HepG2 (cell line): ENCODE measurements around the gene RGS19. TPM values are rescaled to one million over a fixed set of nuclear protein-coding genes. Genes with fewer than 3 reads are reported as not detected.

Experiments
- CHCHD3 ChIP-seq: sonication (generic); formaldehyde crosslinking; IDR thresholded peaks from 2 replicates; pipeline ENCODE4 v1.8.0; 2022; ENCODE audit warnings: mild to moderate bottlenecking, missing genetic modification reagents, moderate library complexity
- FOXO1 ChIP-seq: sonication (generic); formaldehyde crosslinking; IDR thresholded peaks from 2 replicates; pipeline ENCODE4 v1.4.0; 2020; ENCODE audit warnings: missing genetic modification reagents
- GZF1 ChIP-seq: sonication (generic); formaldehyde crosslinking; IDR thresholded peaks from 2 replicates; pipeline ENCODE4 v1.5.1; 2020; ENCODE audit warnings: mild to moderate bottlenecking, missing genetic modification reagents
- MAFK ChIP-seq, 2 experiments: IDR thresholded peaks in 1 of 2; conservative IDR thresholded peaks in 1 of 2; 2 replicates each; pipeline ENCODE4 v1.6.1; 2011; ENCODE audit warnings: improper control_type of control experiment in 2 of 2, low read length in 2 of 2
- MXD4 ChIP-seq: IDR thresholded peaks from 2 replicates; pipeline ENCODE4 v1.6.1; 2016; ENCODE audit warnings: mild to moderate bottlenecking, missing biosample characterization, missing genetic modification reagents
- NFKB2 ChIP-seq: sonication (generic); formaldehyde crosslinking; IDR thresholded peaks from 2 replicates; pipeline ENCODE4 v1.4.0; 2020; ENCODE audit warnings: missing genetic modification reagents, borderline replicate concordance
- RARA ChIP-seq: IDR thresholded peaks from 2 replicates; pipeline ENCODE4 v1.6.1; 2016; ENCODE audit warnings: missing genetic modification reagents, missing compliant biosample characterization
- RBM39 ChIP-seq: fragments of 200-400 bp; formaldehyde crosslinking; IDR thresholded peaks from one replicate; pipeline ENCODE4 v1.6.1; 2018; ENCODE audit warnings: antibody characterized with exemption, mild to moderate bottlenecking, low read depth, low read length; ENCODE audit not compliant: poor library complexity, severe bottlenecking
- RXRA ChIP-seq: sonication (generic); formaldehyde crosslinking; IDR thresholded peaks from 2 replicates; pipeline ENCODE4 v1.5.1; 2020; ENCODE audit warnings: missing genetic modification reagents
- SATB2 ChIP-seq: sonication (generic); formaldehyde crosslinking; IDR thresholded peaks from 2 replicates; pipeline ENCODE4 v1.5.0; 2020; ENCODE audit warnings: missing genetic modification reagents
- STAT5B ChIP-seq: sonication (generic); formaldehyde crosslinking; IDR thresholded peaks from 2 replicates; pipeline ENCODE4 v1.4.0; 2020; ENCODE audit warnings: missing genetic modification reagents
- ZNF335 ChIP-seq: sonication (generic); formaldehyde crosslinking; IDR thresholded peaks from 2 replicates; pipeline ENCODE4 v1.4.0; 2020; ENCODE audit warnings: missing genetic modification reagents
- ZNF382 ChIP-seq: sonication (generic); formaldehyde crosslinking; IDR thresholded peaks from 2 replicates; pipeline ENCODE4 v1.5.0; 2020; ENCODE audit warnings: missing genetic modification reagents, mild to moderate bottlenecking, borderline replicate concordance
- ZNF530 ChIP-seq: sonication (generic); formaldehyde crosslinking; IDR thresholded peaks from 2 replicates; pipeline ENCODE4 v1.5.0; 2020; ENCODE audit warnings: low read depth, mild to moderate bottlenecking, missing genetic modification reagents
- ZNF556 ChIP-seq: sonication (generic); formaldehyde crosslinking; IDR thresholded peaks from 2 replicates; pipeline ENCODE4 v1.4.0; 2020; ENCODE audit warnings: mild to moderate bottlenecking, missing genetic modification reagents, borderline replicate concordance
- ZNF589 ChIP-seq: sonication (generic); formaldehyde crosslinking; conservative IDR thresholded peaks from 2 replicates; pipeline ENCODE4 v1.8.0; 2022; ENCODE audit warnings: mild to moderate bottlenecking, moderate library complexity, missing genetic modification reagents
- ZNF775 ChIP-seq: sonication (generic); formaldehyde crosslinking; IDR thresholded peaks from 2 replicates; pipeline ENCODE4 v1.4.0; 2020; ENCODE audit warnings: missing genetic modification reagents, mild to moderate bottlenecking, moderate library complexity, borderline replicate concordance
- ZNF788 ChIP-seq: sonication (generic); formaldehyde crosslinking; IDR thresholded peaks from 2 replicates; pipeline ENCODE4 v1.5.0; 2020; ENCODE audit warnings: mild to moderate bottlenecking, missing genetic modification reagents, borderline replicate concordance
- ZNF878 ChIP-seq: sonication (generic); formaldehyde crosslinking; IDR thresholded peaks from 2 replicates; pipeline ENCODE4 v1.8.1; 2023; ENCODE audit warnings: mild to moderate bottlenecking, missing genetic modification reagents, moderate library complexity
- polyA plus RNA-seq, 8 experiments: library from polyadenylated mRNA; depleted of rRNA in 3 of 8; stranded (reverse) in 7 of 8; unstranded in 1 of 8; fragments of >200 nt; fragmentation: Illumina TruSeq in 4 of 8; extraction: Trizol in 4 of 8; gene quantifications; 2 replicates each; pipeline versions ENCODE4 v1.2.1 to v1.2.3, GENCODE V29; 2011 to 2016; ENCODE audit warnings: low read depth in 4 of 8, missing spikeins in 1 of 8, mixed read lengths in 1 of 8; ENCODE audit not compliant: insufficient read depth in 1 of 8
- total RNA-seq, 5 experiments: library from RNA; depleted of rRNA; stranded (reverse); fragments of >200 nt; fragmentation: Illumina TruSeq; extraction: Trizol; gene quantifications; 2 replicates each; pipeline ENCODE4 v1.2.3, GENCODE V29; 2016; ENCODE audit warnings: low read depth in 1 of 5
- TF ChIP-seq, protein P1 (sequence below): sonication (generic); formaldehyde crosslinking; conservative IDR thresholded peaks from 2 replicates; pipeline ENCODE4 v1.8.0; 2022; ENCODE audit warnings: mild to moderate bottlenecking, moderate library complexity, missing genetic modification reagents
- TF ChIP-seq, protein P2 (sequence below): IDR thresholded peaks from 2 replicates; pipeline ENCODE4 v1.6.1; 2016; ENCODE audit warnings: low read depth, missing genetic modification reagents, missing compliant biosample characterization

RGS19 gene
- total and polyA plus RNA-seq, 2 of the 13 experiments (the other 11 are each of a cell fraction or from before 2014, with no cell fraction given) = 10.7 to 11.9 TPM

- TF ChIP-seq, protein P1, sequence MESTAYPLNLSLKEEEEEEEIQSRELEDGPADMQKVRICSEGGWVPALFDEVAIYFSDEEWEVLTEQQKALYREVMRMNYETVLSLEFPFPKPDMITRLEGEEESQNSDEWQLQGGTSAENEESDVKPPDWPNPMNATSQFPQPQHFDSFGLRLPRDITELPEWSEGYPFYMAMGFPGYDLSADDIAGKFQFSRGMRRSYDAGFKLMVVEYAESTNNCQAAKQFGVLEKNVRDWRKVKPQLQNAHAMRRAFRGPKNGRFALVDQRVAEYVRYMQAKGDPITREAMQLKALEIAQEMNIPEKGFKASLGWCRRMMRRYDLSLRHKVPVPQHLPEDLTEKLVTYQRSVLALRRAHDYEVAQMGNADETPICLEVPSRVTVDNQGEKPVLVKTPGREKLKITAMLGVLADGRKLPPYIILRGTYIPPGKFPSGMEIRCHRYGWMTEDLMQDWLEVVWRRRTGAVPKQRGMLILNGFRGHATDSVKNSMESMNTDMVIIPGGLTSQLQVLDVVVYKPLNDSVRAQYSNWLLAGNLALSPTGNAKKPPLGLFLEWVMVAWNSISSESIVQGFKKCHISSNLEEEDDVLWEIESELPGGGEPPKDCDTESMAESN (CRISPR knock-in tag) = peak; percentile 87
- TF ChIP-seq ZNF556 (CRISPR knock-in tag) = no peak; the same call in 1 of the 2 replicates
- peak; percentile 59; the same call in 1 of the 2 replicates for TF ChIP-seq CHCHD3 (CRISPR knock-in tag)
- no peak for TF ChIP-seq ZNF878 (CRISPR knock-in tag)
- peak; percentile 34 for TF ChIP-seq RBM39
- TF ChIP-seq ZNF530 (CRISPR knock-in tag) = no peak
- TF ChIP-seq ZNF775 (CRISPR knock-in tag) = 0 out of 2 replicates have a peak, but pooled peaks have one; percentile 54
- TF ChIP-seq, protein P2, sequence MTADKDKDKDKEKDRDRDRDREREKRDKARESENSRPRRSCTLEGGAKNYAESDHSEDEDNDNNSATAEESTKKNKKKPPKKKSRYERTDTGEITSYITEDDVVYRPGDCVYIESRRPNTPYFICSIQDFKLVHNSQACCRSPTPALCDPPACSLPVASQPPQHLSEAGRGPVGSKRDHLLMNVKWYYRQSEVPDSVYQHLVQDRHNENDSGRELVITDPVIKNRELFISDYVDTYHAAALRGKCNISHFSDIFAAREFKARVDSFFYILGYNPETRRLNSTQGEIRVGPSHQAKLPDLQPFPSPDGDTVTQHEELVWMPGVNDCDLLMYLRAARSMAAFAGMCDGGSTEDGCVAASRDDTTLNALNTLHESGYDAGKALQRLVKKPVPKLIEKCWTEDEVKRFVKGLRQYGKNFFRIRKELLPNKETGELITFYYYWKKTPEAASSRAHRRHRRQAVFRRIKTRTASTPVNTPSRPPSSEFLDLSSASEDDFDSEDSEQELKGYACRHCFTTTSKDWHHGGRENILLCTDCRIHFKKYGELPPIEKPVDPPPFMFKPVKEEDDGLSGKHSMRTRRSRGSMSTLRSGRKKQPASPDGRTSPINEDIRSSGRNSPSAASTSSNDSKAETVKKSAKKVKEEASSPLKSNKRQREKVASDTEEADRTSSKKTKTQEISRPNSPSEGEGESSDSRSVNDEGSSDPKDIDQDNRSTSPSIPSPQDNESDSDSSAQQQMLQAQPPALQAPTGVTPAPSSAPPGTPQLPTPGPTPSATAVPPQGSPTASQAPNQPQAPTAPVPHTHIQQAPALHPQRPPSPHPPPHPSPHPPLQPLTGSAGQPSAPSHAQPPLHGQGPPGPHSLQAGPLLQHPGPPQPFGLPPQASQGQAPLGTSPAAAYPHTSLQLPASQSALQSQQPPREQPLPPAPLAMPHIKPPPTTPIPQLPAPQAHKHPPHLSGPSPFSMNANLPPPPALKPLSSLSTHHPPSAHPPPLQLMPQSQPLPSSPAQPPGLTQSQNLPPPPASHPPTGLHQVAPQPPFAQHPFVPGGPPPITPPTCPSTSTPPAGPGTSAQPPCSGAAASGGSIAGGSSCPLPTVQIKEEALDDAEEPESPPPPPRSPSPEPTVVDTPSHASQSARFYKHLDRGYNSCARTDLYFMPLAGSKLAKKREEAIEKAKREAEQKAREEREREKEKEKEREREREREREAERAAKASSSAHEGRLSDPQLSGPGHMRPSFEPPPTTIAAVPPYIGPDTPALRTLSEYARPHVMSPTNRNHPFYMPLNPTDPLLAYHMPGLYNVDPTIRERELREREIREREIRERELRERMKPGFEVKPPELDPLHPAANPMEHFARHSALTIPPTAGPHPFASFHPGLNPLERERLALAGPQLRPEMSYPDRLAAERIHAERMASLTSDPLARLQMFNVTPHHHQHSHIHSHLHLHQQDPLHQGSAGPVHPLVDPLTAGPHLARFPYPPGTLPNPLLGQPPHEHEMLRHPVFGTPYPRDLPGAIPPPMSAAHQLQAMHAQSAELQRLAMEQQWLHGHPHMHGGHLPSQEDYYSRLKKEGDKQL (CRISPR knock-in tag) = peak; percentile 42; the same call in 1 of the 2 replicates
- no peak for TF ChIP-seq ZNF589
- peak; percentile 84 for TF ChIP-seq RXRA (CRISPR knock-in tag)
- peak; percentile 92; the same call in 1 of the 2 replicates for TF ChIP-seq NFKB2 (CRISPR knock-in tag)
- TF ChIP-seq ZNF335 (CRISPR knock-in tag) = peak; percentile 72; the same call in 1 of the 2 replicates
- peak; percentile 65; the same call in 1 of the 2 replicates for TF ChIP-seq MXD4 (CRISPR knock-in tag)
- peak; percentile 9; the same call in 1 of the 2 replicates for TF ChIP-seq RARA (CRISPR knock-in tag)
- peak; percentile 89; the same call in 1 of the 2 replicates for TF ChIP-seq ZNF788
- TF ChIP-seq SATB2 (CRISPR knock-in tag) = peak; percentile 76; the same call in 1 of the 2 replicates
- no peak for TF ChIP-seq ZNF382 (CRISPR knock-in tag)
- no peak for TF ChIP-seq MAFK (conservative IDR thresholded peaks at IDR 0.05 in 1 of 2, IDR thresholded peaks at IDR 0.05 in 1 of 2; ENCODE audit: low read length in 2 of 2)
- peak; percentile 12; the same call in 1 of the 2 replicates for TF ChIP-seq STAT5B (CRISPR knock-in tag)
- TF ChIP-seq GZF1 (CRISPR knock-in tag) = no peak; the same call in 1 of the 2 replicates
- TF ChIP-seq FOXO1 (CRISPR knock-in tag) = peak; percentile 46
Observed at GRCh38 chr20:64053841-64054661, 25.3 kb downstream of the RGS19 start (continued).
